Measurements from ENCODE around the gene PSME2. TPM values are rescaled to one million over a fixed set of nuclear protein-coding genes. Genes with fewer than 3 reads are reported as not detected.

PSME2 gene
- total and polyA plus RNA-seq, 2 experiments from 2014 or later, result 54.0 to 259 TPM

GRCh38 chr14:24187539-24187915 is 41.1 kb upstream of the PSME2 start (continued):
- TF ChIP-seq, protein P1, sequence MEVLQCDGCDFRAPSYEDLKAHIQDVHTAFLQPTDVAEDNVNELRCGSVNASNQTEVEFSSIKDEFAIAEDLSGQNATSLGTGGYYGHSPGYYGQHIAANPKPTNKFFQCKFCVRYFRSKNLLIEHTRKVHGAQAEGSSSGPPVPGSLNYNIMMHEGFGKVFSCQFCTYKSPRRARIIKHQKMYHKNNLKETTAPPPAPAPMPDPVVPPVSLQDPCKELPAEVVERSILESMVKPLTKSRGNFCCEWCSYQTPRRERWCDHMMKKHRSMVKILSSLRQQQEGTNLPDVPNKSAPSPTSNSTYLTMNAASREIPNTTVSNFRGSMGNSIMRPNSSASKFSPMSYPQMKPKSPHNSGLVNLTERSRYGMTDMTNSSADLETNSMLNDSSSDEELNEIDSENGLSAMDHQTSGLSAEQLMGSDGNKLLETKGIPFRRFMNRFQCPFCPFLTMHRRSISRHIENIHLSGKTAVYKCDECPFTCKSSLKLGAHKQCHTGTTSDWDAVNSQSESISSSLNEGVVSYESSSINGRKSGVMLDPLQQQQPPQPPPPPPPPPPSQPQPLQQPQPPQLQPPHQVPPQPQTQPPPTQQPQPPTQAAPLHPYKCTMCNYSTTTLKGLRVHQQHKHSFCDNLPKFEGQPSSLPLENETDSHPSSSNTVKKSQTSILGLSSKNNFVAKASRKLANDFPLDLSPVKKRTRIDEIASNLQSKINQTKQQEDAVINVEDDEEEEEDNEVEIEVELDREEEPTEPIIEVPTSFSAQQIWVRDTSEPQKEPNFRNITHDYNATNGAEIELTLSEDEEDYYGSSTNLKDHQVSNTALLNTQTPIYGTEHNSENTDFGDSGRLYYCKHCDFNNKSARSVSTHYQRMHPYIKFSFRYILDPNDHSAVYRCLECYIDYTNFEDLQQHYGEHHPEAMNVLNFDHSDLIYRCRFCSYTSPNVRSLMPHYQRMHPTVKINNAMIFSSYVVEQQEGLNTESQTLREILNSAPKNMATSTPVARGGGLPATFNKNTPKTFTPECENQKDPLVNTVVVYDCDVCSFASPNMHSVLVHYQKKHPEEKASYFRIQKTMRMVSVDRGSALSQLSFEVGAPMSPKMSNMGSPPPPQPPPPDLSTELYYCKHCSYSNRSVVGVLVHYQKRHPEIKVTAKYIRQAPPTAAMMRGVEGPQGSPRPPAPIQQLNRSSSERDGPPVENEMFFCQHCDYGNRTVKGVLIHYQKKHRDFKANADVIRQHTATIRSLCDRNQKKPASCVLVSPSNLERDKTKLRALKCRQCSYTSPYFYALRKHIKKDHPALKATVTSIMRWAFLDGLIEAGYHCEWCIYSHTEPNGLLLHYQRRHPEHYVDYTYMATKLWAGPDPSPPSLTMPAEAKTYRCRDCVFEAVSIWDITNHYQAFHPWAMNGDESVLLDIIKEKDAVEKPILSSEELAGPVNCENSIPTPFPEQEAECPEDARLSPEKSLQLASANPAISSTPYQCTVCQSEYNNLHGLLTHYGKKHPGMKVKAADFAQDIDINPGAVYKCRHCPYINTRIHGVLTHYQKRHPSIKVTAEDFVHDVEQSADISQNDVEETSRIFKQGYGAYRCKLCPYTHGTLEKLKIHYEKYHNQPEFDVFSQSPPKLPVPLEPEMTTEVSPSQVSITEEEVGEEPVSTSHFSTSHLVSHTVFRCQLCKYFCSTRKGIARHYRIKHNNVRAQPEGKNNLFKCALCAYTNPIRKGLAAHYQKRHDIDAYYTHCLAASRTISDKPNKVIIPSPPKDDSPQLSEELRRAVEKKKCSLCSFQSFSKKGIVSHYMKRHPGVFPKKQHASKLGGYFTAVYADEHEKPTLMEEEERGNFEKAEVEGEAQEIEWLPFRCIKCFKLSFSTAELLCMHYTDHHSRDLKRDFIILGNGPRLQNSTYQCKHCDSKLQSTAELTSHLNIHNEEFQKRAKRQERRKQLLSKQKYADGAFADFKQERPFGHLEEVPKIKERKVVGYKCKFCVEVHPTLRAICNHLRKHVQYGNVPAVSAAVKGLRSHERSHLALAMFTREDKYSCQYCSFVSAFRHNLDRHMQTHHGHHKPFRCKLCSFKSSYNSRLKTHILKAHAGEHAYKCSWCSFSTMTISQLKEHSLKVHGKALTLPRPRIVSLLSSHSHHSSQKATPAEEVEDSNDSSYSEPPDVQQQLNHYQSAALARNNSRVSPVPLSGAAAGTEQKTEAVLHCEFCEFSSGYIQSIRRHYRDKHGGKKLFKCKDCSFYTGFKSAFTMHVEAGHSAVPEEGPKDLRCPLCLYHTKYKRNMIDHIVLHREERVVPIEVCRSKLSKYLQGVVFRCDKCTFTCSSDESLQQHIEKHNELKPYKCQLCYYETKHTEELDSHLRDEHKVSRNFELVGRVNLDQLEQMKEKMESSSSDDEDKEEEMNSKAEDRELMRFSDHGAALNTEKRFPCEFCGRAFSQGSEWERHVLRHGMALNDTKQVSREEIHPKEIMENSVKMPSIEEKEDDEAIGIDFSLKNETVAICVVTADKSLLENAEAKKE (CRISPR knock-in tag; IDR thresholded peaks at IDR 0.05), result no peak
- TF ChIP-seq NANOG (IDR thresholded peaks at IDR 0.05; ENCODE audit: borderline replicate concordance), result no peak

DNA sequence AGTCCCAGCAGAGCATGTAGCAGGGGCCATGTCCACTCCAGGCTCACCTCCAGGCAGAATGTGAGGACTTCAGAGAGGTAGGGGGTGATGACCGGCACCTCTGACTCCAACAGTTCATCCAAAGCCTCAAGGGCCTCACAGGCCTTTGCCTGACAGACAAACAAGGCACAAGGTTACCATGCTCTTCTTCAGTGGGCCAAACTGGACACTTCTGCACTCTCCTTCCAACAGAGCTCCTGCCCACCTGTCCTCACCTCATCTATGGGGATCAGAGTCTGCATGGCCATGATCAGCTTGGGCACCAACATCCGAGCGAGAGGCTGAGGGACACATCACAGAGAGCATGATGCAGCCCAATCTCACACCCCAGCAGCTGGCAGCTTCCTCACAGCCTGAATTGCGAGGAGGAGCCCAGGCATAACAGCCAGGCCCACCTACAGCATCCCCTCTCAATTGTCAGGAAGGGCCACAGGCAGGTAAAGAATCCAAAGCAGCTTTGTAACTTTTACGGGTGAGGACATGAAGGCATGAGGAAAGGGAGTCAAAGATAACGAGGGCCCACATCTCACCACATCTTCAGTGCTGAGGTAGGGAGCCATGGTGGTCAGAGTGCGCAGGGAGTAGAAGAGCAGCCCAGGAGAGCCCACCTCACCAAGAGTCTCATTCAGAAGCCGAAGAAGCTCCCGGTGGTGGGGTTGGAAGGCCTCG is 40.6 kb upstream of the PSME2 start:
- Mint-ChIP-seq H3K27me3 (ENCODE audit: insufficient read depth, low read depth, poor library complexity) (peaks cover 27% of the 10 kb centered on the region), H3K36me3 (ENCODE audit: low read depth) (peaks cover 72% of the 10 kb centered on the region), H3K4me1 (peaks cover 17% of the 10 kb centered on the region), H3K27ac (no peak overlapping the region), H3K4me3 (peak overlapping the region; percentile 96), H3K9me3 (peaks cover 3% of the 10 kb centered on the region; the same call in 2 of the 3 replicates)
- Histone ChIP-seq H3K79me2 (replicated peaks; ENCODE audit: insufficient read depth) (peaks cover 13% of the 10 kb centered on the region; the same call in 1 of the 2 replicates), H3K4me1 (ENCODE audit: insufficient read depth) (peaks cover 10% of the 10 kb centered on the region), H3K36me3 (ENCODE audit: insufficient read depth) (no peaks in the 10 kb centered on the region; the same call in 1 of the 2 replicates), H3F3A (replicated peaks; ENCODE audit: low read depth) (no peaks in the 10 kb centered on the region; the same call in 1 of the 2 replicates), H2AFZ (no peak overlapping the region), H4K20me1 (replicated peaks; ENCODE audit: insufficient read depth) (peaks cover 6% of the 10 kb centered on the region), H3K4me3 (no peak overlapping the region), H3K4me2 (peak overlapping the region; percentile 94; the same call in 1 of the 2 replicates), H3K9me2 (ENCODE audit: insufficient read depth) (no peaks in the 10 kb centered on the region), H3K27ac (ENCODE audit: low read depth) (no peak overlapping the region), H3K27me3 (ENCODE audit: insufficient read depth) (no peaks in the 10 kb centered on the region)
- ATAC-seq (no peak), DNase-seq (ENCODE audit: low spot score) (no peak)
- TF ChIP-seq STAT1 (IDR thresholded peaks at IDR 0.05; ENCODE audit: unreplicated experiment) (no peak), EZH2 (IDR thresholded peaks at IDR 0.05; ENCODE audit: low read depth, unreplicated experiment) (no peak), ETS1 (IDR thresholded peaks at IDR 0.05) (no peak), EZH2phosphoT487 (IDR thresholded peaks at IDR 0.05; ENCODE audit: unreplicated experiment) (no peak), NANOG (IDR thresholded peaks at IDR 0.05; ENCODE audit: borderline replicate concordance) (no peak), CREB1 (CRISPR knock-in tag; IDR thresholded peaks at IDR 0.05; ENCODE audit: low read depth) (no peak)
- TF ChIP-seq, protein P1 (CRISPR knock-in tag; IDR thresholded peaks at IDR 0.05), result no peak
